Measurements from ENCODE around the gene CADPS2. TPM values are rescaled to one million over a fixed set of nuclear protein-coding genes. Genes with fewer than 3 reads are reported as not detected.

Gene CADPS2
- total and polyA plus RNA-seq, 2 donors (not counting 3 experiments of a cell fraction or from before 2014, with no cell fraction given), result 9.5 to 22.6 TPM

- Histone ChIP-seq H3K9me1 (replicated peaks; ENCODE audit: control insufficient read depth, extremely low read depth, insufficient read depth, low read length) (no peaks in the 10 kb centered on the region), H4K20me1 (replicated peaks; ENCODE audit: control insufficient read depth, extremely low read depth, insufficient read depth, low read length) (no peaks in the 10 kb centered on the region), H3K4me3 (replicated peaks in 1 of 3; ENCODE audit: insufficient read depth in 1 of 3, low read depth in 1 of 3, low read length in 3 of 3) (no peak overlapping the region), H2AFZ (ENCODE audit: low read depth, low read length) (peak overlapping the region; percentile 89), H3K27ac (ENCODE audit: insufficient read depth, low read depth, low read length) (peak overlapping the region; percentile 46), H3K9ac (replicated peaks; ENCODE audit: extremely low read depth, insufficient read depth, low read length) (peak overlapping the region; percentile 47), H3K36me3 (ENCODE audit: control insufficient read depth in 2 of 2, extremely low read depth in 1 of 2, insufficient read depth in 2 of 2, low read length in 2 of 2) (no peaks in the 10 kb centered on the region), H3K79me2 (ENCODE audit: control insufficient read depth, insufficient read depth, low read length) (no peaks in the 10 kb centered on the region), H3K4me2 (ENCODE audit: insufficient read depth, low read length) (peak overlapping the region; percentile 62), H3K27me3 (ENCODE audit: control insufficient read depth in 2 of 2, insufficient read depth in 2 of 2, low read length in 2 of 2) (no peaks in the 10 kb centered on the region), H3K9me3 (replicated peaks; ENCODE audit: control insufficient read depth, insufficient read depth, low read length) (no peaks in the 10 kb centered on the region), H3K4me1 (ENCODE audit: control insufficient read depth, extremely low read depth, insufficient read depth, low read length) (peaks cover 16% of the 10 kb centered on the region)
- CTCF ChIA-PET, result interaction anchor here (0.7 to 2.8 kb wide), 36 partner anchors 8 to 710 kb away, joined by 3 to 70 read pairs (median 5); partner anchors contain the start of gene CADPS2
- BruUV-seq (replicated peaks), result no TSS peak
- peak; percentile 28 for FAIRE-seq
- POLR2A ChIA-PET, result interaction anchor here (1.6 to 1.9 kb wide), 2 partner anchors 76 to 83 kb away, joined by 3 to 8 read pairs; partner anchors contain the start of gene CADPS2
- intact Hi-C loops (cut with micrococcal nuclease) (loop anchor here (1.0 to 10.0 kb wide), 4 partner anchors 83 to 731 kb away; partner anchors contain the start of genes CADPS2 and IQUB), dilution Hi-C loops (cut with MboI; ENCODE audit: extremely low pct_ligation_motif_present, low sequenced_read_pairs) (no loop called here)
- DNase-seq (ENCODE audit: low read depth, low spot score), result peak; percentile 74
- TF ChIP-seq CTCF (IDR thresholded peaks at IDR 0.05; ENCODE audit: extremely low read depth in 1 of 2, insufficient read depth in 1 of 2, low read depth in 1 of 2, low read length in 2 of 2) (peak; percentile 35), GATA2 (IDR thresholded peaks at IDR 0.05; ENCODE audit: insufficient read depth, insufficient read length, low read depth, low read length) (no peak), MAX (IDR thresholded peaks at IDR 0.05; ENCODE audit: insufficient read depth, insufficient read length) (no peak)
These were observed 82.9 kb downstream of the CADPS2 start for GRCh38 chr7:122803323-122803722.

GRCh38 chr7:122802301-122802751 lies 83.9 kb downstream of the CADPS2 start:
- Histone ChIP-seq H3K27ac (ENCODE audit: insufficient read depth, low read depth, low read length) (peak overlapping the region; percentile 56), H4K20me1 (replicated peaks; ENCODE audit: control insufficient read depth, extremely low read depth, insufficient read depth, low read length) (no peaks in the 10 kb centered on the region), H3K4me2 (ENCODE audit: insufficient read depth, low read length) (peak overlapping the region; percentile 83), H3K9me3 (replicated peaks; ENCODE audit: control insufficient read depth, insufficient read depth, low read length) (no peaks in the 10 kb centered on the region), H3K4me3 (replicated peaks in 1 of 3; ENCODE audit: insufficient read depth in 1 of 3, low read depth in 1 of 3, low read length in 3 of 3) (peak overlapping the region in 1 of 3 experiments; percentile 24), H3K36me3 (ENCODE audit: control insufficient read depth in 2 of 2, extremely low read depth in 1 of 2, insufficient read depth in 2 of 2, low read length in 2 of 2) (no peaks in the 10 kb centered on the region), H3K9me1 (replicated peaks; ENCODE audit: control insufficient read depth, extremely low read depth, insufficient read depth, low read length) (no peaks in the 10 kb centered on the region), H3K27me3 (ENCODE audit: control insufficient read depth in 2 of 2, insufficient read depth in 2 of 2, low read length in 2 of 2) (no peaks in the 10 kb centered on the region), H3K4me1 (ENCODE audit: control insufficient read depth, extremely low read depth, insufficient read depth, low read length) (peaks cover 16% of the 10 kb centered on the region), H3K9ac (replicated peaks; ENCODE audit: extremely low read depth, insufficient read depth, low read length) (peak overlapping the region; percentile 61), H2AFZ (ENCODE audit: low read depth, low read length) (peak overlapping the region; percentile 68), H3K79me2 (ENCODE audit: control insufficient read depth, insufficient read depth, low read length) (no peaks in the 10 kb centered on the region)
- intact Hi-C loops (cut with micrococcal nuclease), result loop anchor here (2.0 to 10.0 kb wide), 2 partner anchors 238 to 732 kb away; partner anchors contain the start of gene IQUB
- FAIRE-seq (peak; percentile 38), DNase-seq (ENCODE audit: low read depth, low spot score) (peak; percentile 60)
- TF ChIP-seq GATA2 (IDR thresholded peaks at IDR 0.05; ENCODE audit: insufficient read depth, insufficient read length, low read depth, low read length), result no peak
- TF ChIP-seq EZH2 (IDR thresholded peaks at IDR 0.05; ENCODE audit: borderline replicate concordance, low read depth, low read length, severe bottlenecking), result no peak
- no peak for TF ChIP-seq JUN (IDR thresholded peaks at IDR 0.05; ENCODE audit: borderline replicate concordance, insufficient read depth, insufficient read length, low read depth)
- TF ChIP-seq CTCF (IDR thresholded peaks at IDR 0.05; ENCODE audit: extremely low read depth in 1 of 2, insufficient read depth in 1 of 2, low read depth in 1 of 2, low read length in 2 of 2), result no peak
- no peak for TF ChIP-seq FOS (IDR thresholded peaks at IDR 0.05; ENCODE audit: borderline replicate concordance, insufficient read depth, low read length)
- peak; percentile 34 for TF ChIP-seq POLR2AphosphoS5 (IDR thresholded peaks at IDR 0.05; ENCODE audit: insufficient read depth, low read depth, low read length)
- peak; percentile 47 for TF ChIP-seq POLR2A (IDR thresholded peaks at IDR 0.05; ENCODE audit: low read depth, low read length)
- no peak for TF ChIP-seq MYC (IDR thresholded peaks at IDR 0.05; ENCODE audit: low read depth, low read length)
- TF ChIP-seq MAX (IDR thresholded peaks at IDR 0.05; ENCODE audit: insufficient read depth, insufficient read length), result no peak
- TSS peak; percentile 99 for BruUV-seq (replicated peaks)
- ChIA-PET POLR2A (interaction anchor here (1.6 to 1.9 kb wide), 2 partner anchors 77 to 84 kb away, joined by 3 to 8 read pairs; partner anchors contain the start of gene CADPS2), CTCF (interaction anchor here (0.6 to 2.8 kb wide), 15 partner anchors 9 to 709 kb away, joined by 3 to 70 read pairs (median 7); partner anchors contain the start of gene CADPS2)
- dilution Hi-C loops (cut with MboI; ENCODE audit: extremely low pct_ligation_motif_present, low sequenced_read_pairs), result no loop called here
